ENCODE data around the gene DNAI2.

The DNAI2 gene

DNA sequence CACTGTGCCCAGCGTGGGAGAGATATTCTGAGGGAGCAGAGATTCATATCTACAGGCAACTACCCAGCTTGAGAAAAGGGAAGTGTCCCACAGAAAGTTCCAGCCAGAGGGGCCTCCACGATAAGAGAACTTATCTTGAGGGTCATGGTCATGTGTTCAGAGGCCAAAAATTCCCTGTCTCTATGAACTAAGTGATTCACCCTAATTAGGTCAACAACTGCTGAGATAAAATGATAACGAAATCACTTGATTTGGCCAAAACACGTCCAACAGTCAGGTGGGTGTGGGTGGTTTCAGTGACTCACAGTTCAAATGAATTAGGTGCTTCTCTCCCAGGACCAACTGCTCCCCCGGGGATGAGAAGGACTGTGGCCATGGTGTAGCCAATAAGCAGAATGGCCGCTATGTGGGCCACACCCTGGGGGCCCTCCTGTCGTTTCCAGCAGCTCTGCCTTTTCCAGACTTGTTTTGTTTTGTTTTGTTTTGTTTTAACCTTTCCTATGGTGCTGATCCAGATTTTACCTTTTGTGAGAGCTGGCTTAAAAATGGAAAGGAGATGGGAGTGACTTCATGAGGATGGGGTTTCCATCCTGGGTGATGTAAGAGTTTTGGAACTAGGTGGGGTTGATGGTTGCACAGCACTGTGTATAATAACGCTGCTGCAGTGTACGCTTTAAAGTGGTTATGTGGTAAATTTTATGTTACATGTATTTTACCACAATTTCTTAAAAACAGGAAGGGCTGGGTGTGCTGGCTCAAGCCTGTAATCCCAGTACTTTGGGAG is 8.7 kb downstream of the DNAI2 start:
- H2AFZ ChIP-seq (ENCODE audit: low read depth, low read length): no peak overlapping the region
- H3K36me3 ChIP-seq (ENCODE audit: insufficient read depth, low read length): no peaks in the 10 kb centered on the region
- H3K4me2 ChIP-seq (ENCODE audit: insufficient read depth, low read length): no peak overlapping the region
- H3K4me3 ChIP-seq (ENCODE audit: low read depth in 1 of 2, low read length in 2 of 2): no peak overlapping the region
- DNase-seq (peak; percentile 22), ATAC-seq (ENCODE audit: insufficient read depth, low read depth) (peak; percentile 79)
- no peak overlapping the region for H3K9ac ChIP-seq (ENCODE audit: low read depth, low read length)
- H4K20me1 ChIP-seq (ENCODE audit: insufficient read depth, low read length): no peaks in the 10 kb centered on the region
- H3K27me3 ChIP-seq (ENCODE audit: insufficient read depth, low read length, poor library complexity): peaks cover 6% of the 10 kb centered on the region
- no peaks in the 10 kb centered on the region for H3K9me3 ChIP-seq (ENCODE audit: insufficient read depth, low read length, severe bottlenecking)
- no peak for TF ChIP-seq EZH2 (IDR thresholded peaks at IDR 0.05; ENCODE audit: borderline replicate concordance, low read depth, low read length, severe bottlenecking)
- TF ChIP-seq, protein P1, sequence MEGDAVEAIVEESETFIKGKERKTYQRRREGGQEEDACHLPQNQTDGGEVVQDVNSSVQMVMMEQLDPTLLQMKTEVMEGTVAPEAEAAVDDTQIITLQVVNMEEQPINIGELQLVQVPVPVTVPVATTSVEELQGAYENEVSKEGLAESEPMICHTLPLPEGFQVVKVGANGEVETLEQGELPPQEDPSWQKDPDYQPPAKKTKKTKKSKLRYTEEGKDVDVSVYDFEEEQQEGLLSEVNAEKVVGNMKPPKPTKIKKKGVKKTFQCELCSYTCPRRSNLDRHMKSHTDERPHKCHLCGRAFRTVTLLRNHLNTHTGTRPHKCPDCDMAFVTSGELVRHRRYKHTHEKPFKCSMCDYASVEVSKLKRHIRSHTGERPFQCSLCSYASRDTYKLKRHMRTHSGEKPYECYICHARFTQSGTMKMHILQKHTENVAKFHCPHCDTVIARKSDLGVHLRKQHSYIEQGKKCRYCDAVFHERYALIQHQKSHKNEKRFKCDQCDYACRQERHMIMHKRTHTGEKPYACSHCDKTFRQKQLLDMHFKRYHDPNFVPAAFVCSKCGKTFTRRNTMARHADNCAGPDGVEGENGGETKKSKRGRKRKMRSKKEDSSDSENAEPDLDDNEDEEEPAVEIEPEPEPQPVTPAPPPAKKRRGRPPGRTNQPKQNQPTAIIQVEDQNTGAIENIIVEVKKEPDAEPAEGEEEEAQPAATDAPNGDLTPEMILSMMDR (IDR thresholded peaks at IDR 0.05; ENCODE audit: borderline replicate concordance, extremely low read depth, low read length, poor library complexity, severe bottlenecking): no peak
- H3K27ac ChIP-seq (ENCODE audit: low read length): no peak overlapping the region
- no peaks in the 10 kb centered on the region for H3K79me2 ChIP-seq (ENCODE audit: insufficient read depth, low read length)
- no peaks in the 10 kb centered on the region for H3K4me1 ChIP-seq (ENCODE audit: insufficient read depth, low read length)

DNA sequence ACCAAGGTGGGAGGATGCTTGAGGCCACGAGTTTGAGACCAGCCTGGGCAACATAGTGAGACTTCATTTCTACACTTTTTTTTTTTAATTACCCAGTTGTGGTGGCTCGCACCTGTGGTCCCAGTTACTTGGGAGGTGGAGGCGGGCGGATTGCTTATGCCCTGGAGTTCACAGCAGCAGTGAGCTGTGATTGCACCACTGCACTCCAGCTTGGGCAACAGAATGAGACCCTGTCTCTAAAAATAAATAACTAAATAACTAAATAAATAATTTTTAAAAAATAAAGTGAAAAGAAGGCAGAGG is 9.3 kb downstream of the DNAI2 start:
- no peak overlapping the region for H3K9ac ChIP-seq (ENCODE audit: low read depth, low read length)
- no peak overlapping the region for H3K27ac ChIP-seq (ENCODE audit: low read length)
- TF ChIP-seq, protein P1 (IDR thresholded peaks at IDR 0.05; ENCODE audit: borderline replicate concordance, extremely low read depth, low read length, poor library complexity, severe bottlenecking): no peak
- TF ChIP-seq EZH2 (IDR thresholded peaks at IDR 0.05; ENCODE audit: borderline replicate concordance, low read depth, low read length, severe bottlenecking): no peak
- H3K4me2 ChIP-seq (ENCODE audit: insufficient read depth, low read length): no peak overlapping the region
- no peak overlapping the region for H2AFZ ChIP-seq (ENCODE audit: low read depth, low read length)
- no peak overlapping the region for H3K4me3 ChIP-seq (ENCODE audit: low read depth in 1 of 2, low read length in 2 of 2)
- H3K4me1 ChIP-seq (ENCODE audit: insufficient read depth, low read length): no peaks in the 10 kb centered on the region
- H3K27me3 ChIP-seq (ENCODE audit: insufficient read depth, low read length, poor library complexity): peaks cover 6% of the 10 kb centered on the region
- no peaks in the 10 kb centered on the region for H3K9me3 ChIP-seq (ENCODE audit: insufficient read depth, low read length, severe bottlenecking)
- ATAC-seq (ENCODE audit: insufficient read depth, low read depth) (no peak), DNase-seq (no peak)
- no peaks in the 10 kb centered on the region for H4K20me1 ChIP-seq (ENCODE audit: insufficient read depth, low read length)
- no peaks in the 10 kb centered on the region for H3K79me2 ChIP-seq (ENCODE audit: insufficient read depth, low read length)
- no peaks in the 10 kb centered on the region for H3K36me3 ChIP-seq (ENCODE audit: insufficient read depth, low read length)

GRCh38 chr17:74287031-74287602 is 13.1 kb downstream of the DNAI2 start:
- H3K36me3 ChIP-seq (ENCODE audit: insufficient read depth, low read length): no peaks in the 10 kb centered on the region

More at GRCh38 chr17:74287031-74287602, 13.1 kb downstream of the DNAI2 start:
- Histone ChIP-seq H3K4me3 (ENCODE audit: low read depth in 1 of 2, low read length in 2 of 2) (no peak overlapping the region), H4K20me1 (ENCODE audit: insufficient read depth, low read length) (no peaks in the 10 kb centered on the region), H3K27ac (ENCODE audit: low read length) (no peak overlapping the region), H3K4me1 (ENCODE audit: insufficient read depth, low read length) (no peaks in the 10 kb centered on the region), H3K79me2 (ENCODE audit: insufficient read depth, low read length) (no peaks in the 10 kb centered on the region), H2AFZ (ENCODE audit: low read depth, low read length) (no peak overlapping the region), H3K27me3 (ENCODE audit: insufficient read depth, low read length, poor library complexity) (peaks cover 3% of the 10 kb centered on the region), H3K9me3 (ENCODE audit: insufficient read depth, low read length, severe bottlenecking) (no peaks in the 10 kb centered on the region), H3K4me2 (ENCODE audit: insufficient read depth, low read length) (no peak overlapping the region), H3K9ac (ENCODE audit: low read depth, low read length) (no peak overlapping the region)
- DNase-seq: no peak
- TF ChIP-seq EZH2 (IDR thresholded peaks at IDR 0.05; ENCODE audit: borderline replicate concordance, low read depth, low read length, severe bottlenecking): no peak
- TF ChIP-seq, protein P1 (IDR thresholded peaks at IDR 0.05; ENCODE audit: borderline replicate concordance, extremely low read depth, low read length, poor library complexity, severe bottlenecking): no peak
- ATAC-seq (ENCODE audit: insufficient read depth, low read depth): no peak

All from DND-41 (cell line).